HG03175 (cell line): ENCODE results near the gene YIPF2.
"Not testable (repeated sequence)": the region's sequence is repeated elsewhere in the genome, so short reads cannot be mapped to it uniquely, and the experiment has no call there.

Source experiments
- ATAC-seq: cut with Tn5 transposase; IDR thresholded peaks from one replicate; pipeline ENCODE4 v1.9.1; 2021; ENCODE audit warnings: mild to moderate bottlenecking, moderate library complexity; ENCODE audit not compliant: unreplicated experiment

Gene YIPF2

GRCh38 chr19:10941649-10942048 is 13.2 kb upstream of the YIPF2 start:
- not testable (repeated sequence) for ATAC-seq

- ATAC-seq: no peak
These were observed 8.2 kb upstream of the YIPF2 start for GRCh38 chr19:10936661-10937084.

- no peak for ATAC-seq
These were observed 7.1 kb upstream of the YIPF2 start for GRCh38 chr19:10935371-10936059.

GRCh38 chr19:10929402-10929794 is 959 bp upstream of the YIPF2 start:
- no peak for ATAC-seq

- no peak for ATAC-seq
These were observed 493 bp downstream of the YIPF2 start for GRCh38 chr19:10927730-10928562.

- no peak for ATAC-seq
These were observed 3.8 kb downstream of the YIPF2 start for GRCh38 chr19:10924597-10924996.

GRCh38 chr19:10923260-10924112 is 5.0 kb downstream of the YIPF2 start:
- ATAC-seq: no peak

GRCh38 chr19:10922638-10923014 is 5.8 kb downstream of the YIPF2 start:
- no peak for ATAC-seq

GRCh38 chr19:10921910-10922637 is 6.4 kb downstream of the YIPF2 start:
- no peak for ATAC-seq

GRCh38 chr19:10921199-10921909 is 7.1 kb downstream of the YIPF2 start:
- ATAC-seq: no peak

- no peak for ATAC-seq
These were observed 7.7 kb downstream of the YIPF2 start for GRCh38 chr19:10920781-10921180.

GRCh38 chr19:10920288-10920655 is 8.2 kb downstream of the YIPF2 start:
- ATAC-seq: no peak

- no peak for ATAC-seq
These were observed 8.8 kb downstream of the YIPF2 start for GRCh38 chr19:10919352-10920287.

- ATAC-seq: no peak
These were observed 10.1 kb downstream of the YIPF2 start for GRCh38 chr19:10918359-10918758.

GRCh38 chr19:10916602-10917001 is 11.8 kb downstream of the YIPF2 start:
- no peak for ATAC-seq

GRCh38 chr19:10915130-10916091 is 13.0 kb downstream of the YIPF2 start:
- no peak for ATAC-seq

GRCh38 chr19:10913716-10914340 is 14.6 kb downstream of the YIPF2 start:
- no peak for ATAC-seq
